Activated CD4-positive, alpha-beta memory T cell treated with anti-CD3 and anti-CD28 coated beads for 36 hours (primary cell): Measurements from ENCODE around the gene CNKSR3. TPM values are rescaled to one million over a fixed set of nuclear protein-coding genes. Genes with fewer than 3 reads are reported as not detected.

ENCODE experiments used
- CTCF ChIA-PET: fragments of 350-600 bp; sonication (Branson Sonifier 250); formaldehyde crosslinking; loops from one replicate; lab custom pipeline; 2021; ENCODE audit warnings: antibody characterized with exemption, inconsistent platforms; lab: Charles Lee
- POLR2A ChIA-PET: fragments of 350-600 bp; sonication (Branson Sonifier 250); formaldehyde crosslinking; loops from one replicate; lab custom pipeline; 2021; ENCODE audit warnings: antibody characterized with exemption; lab: Charles Lee
- DNase-seq: peaks from one replicate; pipeline ENCODE4 v3.0.0-alpha.2; 2020
- H3K27ac Mint-ChIP-seq: one replicate; pipeline ENCODE4 v1.8.0; 2021; ENCODE audit warnings: mixed read lengths
- H3K27me3 Mint-ChIP-seq: one replicate; pipeline ENCODE4 v1.8.0; 2021; ENCODE audit warnings: mixed read lengths
- H3K36me3 Mint-ChIP-seq: one replicate; pipeline ENCODE4 v1.8.0; 2021; ENCODE audit warnings: mixed read lengths
- H3K4me1 Mint-ChIP-seq: one replicate; pipeline ENCODE4 v1.8.0; 2021; ENCODE audit warnings: low read depth, mixed read lengths
- H3K4me3 Mint-ChIP-seq: one replicate; pipeline ENCODE4 v1.8.0; 2021; ENCODE audit warnings: mild to moderate bottlenecking, mixed read lengths
- H3K9me3 Mint-ChIP-seq: one replicate; pipeline ENCODE4 v1.8.0; 2021; ENCODE audit warnings: mixed read lengths
- intact Hi-C: fragments of 100-400 bp; cut with micrococcal nuclease; formaldehyde crosslinking; loops from one replicate; pipeline ENCODE4 v1.15.1; 2023
- total RNA-seq, 2 experiments: library from RNA; stranded (reverse); gene quantifications; one replicate each; pipeline ENCODE4 v1.2.3, GENCODE V29; 2021

The CNKSR3 gene
- total RNA-seq, 2 experiments from 2014 or later: 0.12 TPM

DNA sequence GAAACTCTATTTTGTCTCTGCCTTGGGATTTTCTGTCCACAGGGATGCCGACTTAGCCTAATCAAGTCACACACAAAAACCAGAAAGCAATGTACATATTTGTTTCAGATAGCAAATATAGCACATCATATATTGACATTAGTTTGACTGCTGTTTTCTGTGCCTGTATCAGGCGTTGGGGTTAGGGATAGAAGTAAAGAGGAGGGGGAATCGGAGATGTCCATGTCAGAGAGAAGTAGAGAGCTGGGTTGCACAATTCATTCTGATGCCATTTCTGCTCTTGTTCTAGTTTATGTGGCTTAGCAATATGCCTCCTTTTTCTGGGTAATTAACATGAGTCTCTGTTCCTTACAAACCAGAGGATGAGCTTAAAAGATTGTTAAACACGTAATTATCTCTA is 139.2 kb downstream of the CNKSR3 start:
- no peak for DNase-seq
- CTCF ChIA-PET: interaction anchor here (0.7 to 5.6 kb wide), 6 partner anchors 9 to 222 kb away, joined by 3 to 44 read pairs (median 4); no protein-coding TSS in a partner anchor
- Mint-ChIP-seq H3K9me3 (no peaks in the 10 kb centered on the region), H3K4me1 (no peaks in the 10 kb centered on the region), H3K27me3 (no peaks in the 10 kb centered on the region), H3K36me3 (no peaks in the 10 kb centered on the region), H3K27ac (no peak overlapping the region), H3K4me3 (no peak overlapping the region)
- intact Hi-C loops: no loop called here
- POLR2A ChIA-PET: no interaction called here

DNA sequence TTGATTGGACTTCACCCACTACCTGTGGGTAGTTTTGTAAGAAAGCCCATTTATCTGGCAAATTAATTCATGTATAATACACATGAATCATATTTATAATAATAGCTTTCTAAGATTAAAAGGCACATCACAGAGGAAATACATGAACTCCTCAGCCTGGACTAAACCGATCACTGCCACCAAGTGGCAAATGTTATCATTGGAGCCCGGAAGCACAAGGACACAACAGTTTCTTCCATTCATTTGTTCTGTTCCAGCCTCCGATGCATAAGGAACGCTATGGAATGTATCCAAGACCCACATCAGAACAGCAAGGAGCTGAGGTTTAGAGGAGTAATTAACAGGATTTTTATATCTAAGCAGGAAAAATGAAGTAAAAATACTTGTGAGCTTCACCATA is 139.9 kb downstream of the CNKSR3 start:
- intact Hi-C loops: loop anchor here (1.0 kb wide), 2 partner anchors 93 to 216 kb away; no protein-coding TSS in a partner anchor
- Mint-ChIP-seq H3K9me3 (no peaks in the 10 kb centered on the region), H3K4me3 (no peak overlapping the region), H3K27ac (no peak overlapping the region), H3K36me3 (no peaks in the 10 kb centered on the region), H3K27me3 (no peaks in the 10 kb centered on the region), H3K4me1 (no peaks in the 10 kb centered on the region)
- ChIA-PET CTCF (interaction anchor here (0.7 to 5.6 kb wide), 6 partner anchors 8 to 221 kb away, joined by 3 to 44 read pairs (median 4); no protein-coding TSS in a partner anchor), POLR2A (no interaction called here)
- DNase-seq: peak; percentile 31

DNA sequence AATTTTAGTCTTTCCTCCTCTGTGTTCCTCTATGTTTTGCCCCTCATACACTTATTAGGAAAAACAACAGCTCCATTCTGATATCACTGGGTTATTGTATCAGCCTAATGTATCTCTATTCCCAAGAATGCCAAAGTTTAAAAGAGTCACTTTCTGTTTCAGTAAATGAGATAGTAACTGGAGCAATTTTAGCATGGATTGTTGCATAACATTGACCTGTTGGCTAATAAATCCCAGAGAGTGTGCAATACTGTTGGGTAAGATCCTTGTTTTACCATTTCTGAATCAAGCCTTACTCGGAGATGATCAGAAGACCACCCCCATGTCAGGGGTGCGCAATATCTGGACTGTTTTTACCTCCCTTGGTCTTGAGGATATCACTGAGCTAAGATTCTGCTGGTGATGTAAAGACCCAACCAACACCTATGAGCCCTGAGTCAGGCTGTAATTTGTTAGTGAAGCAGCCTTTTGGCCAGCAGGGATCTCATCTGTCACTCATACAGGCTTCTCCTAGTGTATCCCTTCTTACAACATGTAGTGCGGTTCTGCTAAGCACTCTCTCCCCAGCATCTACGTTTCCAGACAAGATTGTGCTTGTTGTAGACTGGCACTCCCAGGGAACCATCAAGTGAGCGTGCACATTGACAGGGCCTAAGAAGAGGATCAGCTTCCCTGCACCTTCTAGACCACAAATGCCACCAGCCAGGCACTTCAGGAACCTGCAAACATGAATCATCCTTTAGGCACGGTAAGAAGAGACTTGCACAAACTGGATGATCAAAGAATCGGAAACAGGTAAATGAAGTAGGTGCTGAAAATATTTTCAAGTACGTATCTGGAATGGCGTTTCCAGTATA is 142.4 kb downstream of the CNKSR3 start:
- POLR2A ChIA-PET: no interaction called here
- CTCF ChIA-PET: interaction anchor here (5.6 kb wide), 1 partner anchor 212 kb away, joined by 44 read pairs; no protein-coding TSS in a partner anchor
- H3K27ac Mint-ChIP-seq: no peak overlapping the region
- intact Hi-C loops: no loop called here
- peaks cover 2% of the 10 kb centered on the region for H3K27me3 Mint-ChIP-seq
- H3K9me3 Mint-ChIP-seq: no peaks in the 10 kb centered on the region
- H3K4me1 Mint-ChIP-seq: no peaks in the 10 kb centered on the region
- no peak overlapping the region for H3K4me3 Mint-ChIP-seq
- H3K36me3 Mint-ChIP-seq: no peaks in the 10 kb centered on the region
- DNase-seq: no peak

DNA sequence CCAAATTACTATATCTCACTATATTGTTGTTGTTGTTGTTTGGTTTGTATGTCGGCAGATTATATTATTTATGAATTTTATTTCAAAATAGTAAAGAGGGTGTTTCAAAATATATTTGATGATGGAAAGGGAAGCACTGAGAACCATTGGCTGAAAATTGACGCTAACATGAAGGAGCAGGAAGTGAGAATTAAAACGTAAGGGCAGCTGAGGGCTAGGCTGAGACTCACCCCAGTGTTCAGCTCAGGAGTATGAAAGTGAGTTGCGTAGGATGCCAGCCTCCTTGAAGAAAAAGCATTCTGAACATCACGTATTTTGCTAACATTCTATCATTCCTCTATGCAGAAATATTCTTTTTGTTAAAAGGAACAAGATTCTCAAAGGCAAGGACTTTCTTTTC is 143.1 kb downstream of the CNKSR3 start:
- no peak for DNase-seq
- no peaks in the 10 kb centered on the region for H3K4me1 Mint-ChIP-seq
- intact Hi-C loops: no loop called here
- H3K36me3 Mint-ChIP-seq: no peaks in the 10 kb centered on the region
- no peak overlapping the region for H3K4me3 Mint-ChIP-seq
- no peaks in the 10 kb centered on the region for H3K9me3 Mint-ChIP-seq
- peaks cover 3% of the 10 kb centered on the region for H3K27me3 Mint-ChIP-seq
- ChIA-PET CTCF (interaction anchor here (5.6 kb wide), 1 partner anchor 211 kb away, joined by 44 read pairs; no protein-coding TSS in a partner anchor), POLR2A (no interaction called here)
- no peak overlapping the region for H3K27ac Mint-ChIP-seq

DNA sequence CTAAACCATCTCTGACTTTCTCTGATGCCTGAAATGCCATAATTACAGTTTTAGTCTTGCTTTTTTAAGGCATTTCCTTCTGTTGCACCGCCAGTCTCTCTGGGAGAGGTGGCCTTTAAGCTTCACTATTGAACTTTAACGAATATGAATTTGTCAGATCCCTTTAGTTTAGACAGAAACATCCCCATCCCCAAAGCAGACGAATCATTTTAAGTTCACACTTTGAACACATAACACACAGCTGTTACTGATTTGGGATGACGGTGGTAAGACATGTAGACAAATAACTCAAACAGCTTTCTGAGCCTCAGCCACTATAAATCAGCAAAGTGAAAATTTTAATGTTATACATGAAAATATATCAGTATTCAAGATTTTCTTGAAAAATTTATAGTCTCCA is 146.7 kb downstream of the CNKSR3 start:
- no peaks in the 10 kb centered on the region for H3K36me3 Mint-ChIP-seq
- POLR2A ChIA-PET: interaction anchor here (0.6 kb wide), 1 partner anchor 308 kb away, joined by 3 read pairs; no protein-coding TSS in a partner anchor
- DNase-seq: no peak
- no peak overlapping the region for H3K4me3 Mint-ChIP-seq
- intact Hi-C loops: no loop called here
- CTCF ChIA-PET: interaction anchor here (1.5 kb wide), 1 partner anchor 209 kb away, joined by 5 read pairs; no protein-coding TSS in a partner anchor
- no peak overlapping the region for H3K27ac Mint-ChIP-seq
- H3K4me1 Mint-ChIP-seq: peaks cover 5% of the 10 kb centered on the region
- H3K9me3 Mint-ChIP-seq: no peaks in the 10 kb centered on the region
- peaks cover 8% of the 10 kb centered on the region for H3K27me3 Mint-ChIP-seq

DNA sequence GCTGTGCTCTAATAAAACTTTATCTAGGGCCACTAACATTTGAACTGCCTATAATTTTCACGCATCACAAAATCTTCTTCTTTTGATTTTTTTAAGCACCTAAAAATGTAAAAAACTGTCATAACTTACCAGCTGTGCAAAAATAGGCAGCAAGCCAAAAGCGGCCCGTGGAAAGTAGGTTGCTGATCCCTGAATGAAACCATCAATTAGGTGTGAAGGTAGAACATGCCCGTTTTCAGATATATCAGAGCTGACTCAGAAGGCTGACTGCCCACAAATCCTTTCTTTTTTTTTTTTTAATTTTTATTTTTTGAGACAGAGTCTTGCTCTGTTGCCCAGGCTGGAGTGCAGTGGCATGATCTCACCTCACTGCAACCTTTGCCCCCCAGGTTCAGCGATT is 149.0 kb downstream of the CNKSR3 start:
- CTCF ChIA-PET: interaction anchor here (1.1 to 1.6 kb wide), 2 partner anchors 10 to 206 kb away, joined by 3 to 4 read pairs; no protein-coding TSS in a partner anchor
- Mint-ChIP-seq H3K4me1 (peaks cover 5% of the 10 kb centered on the region), H3K4me3 (no peak overlapping the region), H3K27ac (no peak overlapping the region), H3K9me3 (no peaks in the 10 kb centered on the region), H3K27me3 (peaks cover 19% of the 10 kb centered on the region), H3K36me3 (no peaks in the 10 kb centered on the region)
- DNase-seq: no peak
- POLR2A ChIA-PET: no interaction called here
- intact Hi-C loops: no loop called here

DNA sequence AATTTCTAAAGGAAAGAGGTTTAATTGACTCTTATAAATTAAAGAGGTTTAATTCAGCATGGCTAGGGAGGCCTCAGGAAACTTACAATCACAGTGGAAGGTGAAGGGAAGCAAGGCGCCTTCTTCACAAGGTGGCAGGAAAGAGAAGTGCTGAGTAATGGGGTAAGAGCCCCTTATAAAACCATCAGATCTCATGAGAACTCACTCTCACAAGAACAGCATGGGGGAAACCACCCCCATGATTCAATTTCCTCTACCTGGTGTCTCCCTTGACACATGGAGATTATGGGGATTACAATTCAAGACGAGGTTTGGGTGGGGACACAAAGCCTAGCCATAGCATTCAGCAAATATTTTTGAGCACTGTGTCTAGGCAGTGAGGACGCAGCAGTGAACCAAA is 150.0 kb downstream of the CNKSR3 start:
- Mint-ChIP-seq H3K27me3 (peaks cover 23% of the 10 kb centered on the region), H3K9me3 (no peaks in the 10 kb centered on the region), H3K4me3 (no peak overlapping the region), H3K4me1 (peaks cover 5% of the 10 kb centered on the region), H3K36me3 (no peaks in the 10 kb centered on the region), H3K27ac (no peak overlapping the region)
- ChIA-PET POLR2A (no interaction called here), CTCF (interaction anchor here (1.1 kb wide), 1 partner anchor 205 kb away, joined by 3 read pairs; no protein-coding TSS in a partner anchor)
- DNase-seq: no peak
- intact Hi-C loops: no loop called here

DNA sequence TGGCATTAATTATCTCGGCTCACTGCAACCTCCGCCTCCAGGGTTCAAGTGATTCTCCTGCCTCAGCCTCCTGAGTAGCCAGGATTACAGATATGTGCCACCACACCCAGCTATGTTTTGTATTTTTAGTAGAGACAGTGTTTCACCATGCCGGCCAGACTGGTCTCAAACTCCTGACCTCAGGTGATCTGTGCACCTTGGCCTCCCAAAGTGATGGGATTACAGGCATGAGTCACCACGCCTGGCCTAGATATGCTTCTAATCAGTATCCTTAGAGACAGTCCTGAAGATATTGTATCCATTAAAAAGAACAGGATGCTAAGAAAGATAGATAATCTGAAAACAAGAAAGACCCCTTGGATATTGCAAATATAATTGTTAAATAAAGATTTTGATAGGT is 150.8 kb downstream of the CNKSR3 start:
- intact Hi-C loops: loop anchor here (5.0 kb wide), 1 partner anchor 82 kb away; no protein-coding TSS in a partner anchor
- CTCF ChIA-PET: no interaction called here

DNA sequence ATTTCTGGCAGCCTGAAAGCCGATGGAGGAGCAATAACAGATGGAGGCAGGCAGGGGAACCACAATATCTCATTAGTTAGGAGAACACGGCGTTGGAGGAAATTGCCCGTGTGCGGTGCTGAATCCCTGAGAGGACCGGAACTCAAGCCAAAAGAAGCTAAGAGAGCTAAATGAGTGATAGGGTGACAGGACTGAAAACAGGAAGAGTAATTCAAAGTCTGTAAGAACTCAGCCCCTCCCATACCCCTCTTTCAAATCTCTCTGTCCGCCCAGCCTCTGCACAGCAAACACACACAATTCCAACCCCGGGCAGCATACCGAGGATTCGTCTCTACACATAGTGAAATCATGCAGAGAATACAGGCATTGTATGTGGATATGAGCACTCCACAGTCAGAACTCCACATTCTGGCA is 151.3 kb downstream of the CNKSR3 start:
- no peaks in the 10 kb centered on the region for H3K36me3 Mint-ChIP-seq
- H3K9me3 Mint-ChIP-seq: no peaks in the 10 kb centered on the region
- no peak overlapping the region for H3K27ac Mint-ChIP-seq
- H3K4me1 Mint-ChIP-seq: peaks cover 17% of the 10 kb centered on the region
- CTCF ChIA-PET: no interaction called here
- H3K4me3 Mint-ChIP-seq: no peak overlapping the region
- intact Hi-C loops: loop anchor here (5.0 kb wide), 1 partner anchor 82 kb away; no protein-coding TSS in a partner anchor
- peaks cover 28% of the 10 kb centered on the region for H3K27me3 Mint-ChIP-seq
- DNase-seq: no peak
- POLR2A ChIA-PET: no interaction called here

More for the DNA sequence above, 150.8 kb downstream of the CNKSR3 start:
- no peaks in the 10 kb centered on the region for H3K36me3 Mint-ChIP-seq
- no peak overlapping the region for H3K27ac Mint-ChIP-seq
- H3K27me3 Mint-ChIP-seq: peaks cover 24% of the 10 kb centered on the region
- H3K4me1 Mint-ChIP-seq: peaks cover 12% of the 10 kb centered on the region
- no peaks in the 10 kb centered on the region for H3K9me3 Mint-ChIP-seq
- POLR2A ChIA-PET: no interaction called here
- DNase-seq: no peak
- H3K4me3 Mint-ChIP-seq: no peak overlapping the region

DNA sequence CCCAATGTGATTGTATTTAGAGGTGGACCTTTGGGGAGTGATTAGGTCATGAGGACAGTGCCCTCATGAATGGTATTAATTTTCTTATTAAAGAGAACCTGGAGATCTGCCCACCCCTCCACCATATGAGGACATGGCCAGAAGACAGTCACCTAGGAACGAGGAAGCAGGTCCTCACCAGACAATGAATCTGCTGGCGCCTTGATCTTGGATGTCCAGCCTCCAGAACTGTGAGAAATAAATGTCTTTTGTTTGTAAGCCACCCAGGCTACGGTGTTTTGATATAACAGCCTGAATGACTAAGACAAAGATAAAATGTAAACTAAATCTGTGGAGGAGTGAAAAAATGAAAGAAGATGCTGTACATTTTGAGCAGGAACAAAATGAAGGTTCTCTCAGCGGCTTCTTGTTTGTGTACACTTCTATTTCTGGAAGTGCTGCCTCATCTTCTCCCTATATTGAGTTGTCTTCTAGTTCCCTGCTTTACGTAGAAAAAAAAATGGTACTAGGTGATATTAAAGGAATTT is 152.4 kb downstream of the CNKSR3 start:
- peaks cover 31% of the 10 kb centered on the region for H3K27me3 Mint-ChIP-seq
- CTCF ChIA-PET: no interaction called here
- intact Hi-C loops: loop anchor here (5.0 kb wide), 1 partner anchor 81 kb away; no protein-coding TSS in a partner anchor

DNA sequence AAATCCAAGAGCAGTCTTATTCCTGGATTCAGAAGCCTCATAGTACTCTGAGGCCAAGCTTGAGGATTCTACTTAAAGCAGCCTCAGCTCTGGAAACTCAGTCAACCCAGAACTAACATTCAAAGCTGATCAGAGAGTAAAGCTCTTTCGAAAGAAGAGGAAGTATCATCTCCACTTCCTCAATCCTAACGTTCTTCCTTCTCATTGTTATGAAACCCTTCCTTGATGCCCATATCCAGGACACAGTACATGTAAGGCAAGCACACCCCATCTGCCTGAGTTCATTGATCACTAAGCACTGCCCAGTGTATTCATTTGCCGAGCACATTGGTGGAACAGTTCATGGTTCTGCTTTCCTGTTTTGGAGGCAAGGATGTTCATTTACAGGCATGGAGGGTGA is 153.8 kb downstream of the CNKSR3 start, which contains the start of gene IPCEF1:
Gene IPCEF1, minus strand, starts transcription at position 114 of the 400 bp plus-strand sequence. CDS start 90,856 bp downstream, outside the sequence.
- no peak within 1 kb of the TSS for H3K4me3 Mint-ChIP-seq
- H3K27me3 Mint-ChIP-seq: peaks cover 35% of the 10 kb centered on the region
- no peaks in the 10 kb centered on the region for H3K9me3 Mint-ChIP-seq
- H3K36me3 Mint-ChIP-seq: no peaks in the 10 kb centered on the region
- H3K4me1 Mint-ChIP-seq: peaks cover 30% of the 10 kb centered on the region
- ChIA-PET CTCF (interaction anchor here (1.0 kb wide), 1 partner anchor 203 kb away, joined by 3 read pairs; no protein-coding TSS in a partner anchor), POLR2A (no interaction called here)
- no peak for DNase-seq
- no peak within 1 kb of the TSS for H3K27ac Mint-ChIP-seq
- intact Hi-C loops: loop anchor here (5.0 kb wide), 1 partner anchor 79 kb away; no protein-coding TSS in a partner anchor

More for the DNA sequence above, 152.4 kb downstream of the CNKSR3 start:
- no peaks in the 10 kb centered on the region for H3K36me3 Mint-ChIP-seq
- POLR2A ChIA-PET: no interaction called here
- peaks cover 22% of the 10 kb centered on the region for H3K4me1 Mint-ChIP-seq
- H3K9me3 Mint-ChIP-seq: no peaks in the 10 kb centered on the region
- no peak for DNase-seq
- H3K27ac Mint-ChIP-seq: no peak overlapping the region
- no peak overlapping the region for H3K4me3 Mint-ChIP-seq

DNA sequence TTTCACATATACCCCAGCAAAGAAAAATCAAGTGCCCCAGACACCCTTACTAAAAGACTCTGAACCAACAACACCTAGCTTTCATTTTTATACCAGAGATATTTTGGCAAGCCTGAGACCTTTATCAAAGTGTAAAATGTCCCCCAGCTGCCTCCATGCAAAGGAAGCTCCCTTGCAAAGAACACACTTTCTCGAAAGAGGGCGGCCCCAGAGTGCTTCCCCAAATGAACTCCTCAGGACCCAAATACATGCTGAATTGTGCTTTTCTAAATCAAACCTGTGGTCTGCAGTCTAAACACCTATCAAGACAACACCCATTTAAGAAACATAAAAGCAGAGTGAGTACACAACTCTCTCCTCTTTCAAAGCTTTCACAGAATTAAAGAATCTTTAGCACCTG is 154.4 kb downstream of the CNKSR3 start:
- POLR2A ChIA-PET: no interaction called here
- Mint-ChIP-seq H3K9me3 (no peaks in the 10 kb centered on the region), H3K27me3 (peaks cover 36% of the 10 kb centered on the region), H3K4me3 (no peak overlapping the region), H3K36me3 (no peaks in the 10 kb centered on the region), H3K4me1 (peaks cover 30% of the 10 kb centered on the region), H3K27ac (no peak overlapping the region)
- CTCF ChIA-PET: interaction anchor here (1.0 to 1.8 kb wide), 2 partner anchors 79 to 202 kb away, joined by 3 to 6 read pairs; no protein-coding TSS in a partner anchor
- no peak for DNase-seq
- intact Hi-C loops: loop anchor here (5.0 kb wide), 1 partner anchor 79 kb away; no protein-coding TSS in a partner anchor
